ENCODE measurements around the gene SCYL1.
A peak's percentile ranks its signal among the peaks of the same experiment; 100 is the strongest.

DNA sequence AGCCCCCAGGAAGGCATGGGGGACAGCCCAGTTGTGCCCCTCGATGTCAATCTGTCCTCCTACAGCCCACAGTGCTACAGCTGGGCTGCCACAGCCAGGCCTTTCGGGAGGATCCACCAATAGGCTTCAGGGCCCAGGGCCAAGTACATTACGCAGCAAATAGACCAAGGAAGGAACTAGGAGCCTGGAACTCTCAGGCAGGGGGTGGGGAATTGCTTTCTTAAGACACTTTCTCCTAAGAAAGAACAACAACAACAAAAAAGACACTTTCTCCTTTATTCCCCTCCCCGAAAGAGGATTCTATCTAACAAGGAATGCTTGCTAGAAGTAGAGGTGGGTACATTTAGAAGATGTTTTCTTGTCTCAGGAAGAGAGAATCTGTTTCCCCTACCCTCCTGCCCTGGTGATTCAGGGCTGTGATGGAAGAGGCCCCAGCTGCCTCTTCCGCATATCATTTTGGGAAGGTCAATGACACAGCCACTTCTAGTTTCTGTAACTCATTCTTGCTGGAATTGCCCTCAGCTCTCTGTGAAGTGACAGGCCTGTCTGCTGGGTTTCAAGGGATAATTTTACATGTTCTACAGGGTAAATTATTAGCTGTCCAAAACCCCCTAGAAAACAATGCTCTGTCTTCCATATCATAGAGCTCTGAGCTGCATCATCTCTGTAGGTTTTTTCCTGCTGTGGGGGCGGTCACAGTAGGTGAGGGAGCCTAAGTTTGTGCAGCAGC, 32.1 kb upstream of the SCYL1 start:
- TF ChIP-seq, protein P1, sequence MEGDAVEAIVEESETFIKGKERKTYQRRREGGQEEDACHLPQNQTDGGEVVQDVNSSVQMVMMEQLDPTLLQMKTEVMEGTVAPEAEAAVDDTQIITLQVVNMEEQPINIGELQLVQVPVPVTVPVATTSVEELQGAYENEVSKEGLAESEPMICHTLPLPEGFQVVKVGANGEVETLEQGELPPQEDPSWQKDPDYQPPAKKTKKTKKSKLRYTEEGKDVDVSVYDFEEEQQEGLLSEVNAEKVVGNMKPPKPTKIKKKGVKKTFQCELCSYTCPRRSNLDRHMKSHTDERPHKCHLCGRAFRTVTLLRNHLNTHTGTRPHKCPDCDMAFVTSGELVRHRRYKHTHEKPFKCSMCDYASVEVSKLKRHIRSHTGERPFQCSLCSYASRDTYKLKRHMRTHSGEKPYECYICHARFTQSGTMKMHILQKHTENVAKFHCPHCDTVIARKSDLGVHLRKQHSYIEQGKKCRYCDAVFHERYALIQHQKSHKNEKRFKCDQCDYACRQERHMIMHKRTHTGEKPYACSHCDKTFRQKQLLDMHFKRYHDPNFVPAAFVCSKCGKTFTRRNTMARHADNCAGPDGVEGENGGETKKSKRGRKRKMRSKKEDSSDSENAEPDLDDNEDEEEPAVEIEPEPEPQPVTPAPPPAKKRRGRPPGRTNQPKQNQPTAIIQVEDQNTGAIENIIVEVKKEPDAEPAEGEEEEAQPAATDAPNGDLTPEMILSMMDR (IDR thresholded peaks at IDR 0.05): no peak
- TF ChIP-seq POLR2A (IDR thresholded peaks at IDR 0.05) (peak in 1 of 4 donors; percentile 69), EP300 (IDR thresholded peaks at IDR 0.05) (peak in 3 of 4 donors; percentile 1 to 70 (median 41)), POLR2AphosphoS5 (IDR thresholded peaks at IDR 0.05) (peak; percentile 87 to 91)
